GM18526 (cell line): ENCODE measurements around the gene HDGF.

Experiments
- POLR2A ChIP-seq: IDR thresholded peaks from 3 replicates; pipeline ENCODE4 v1.6.1; 2011; ENCODE audit not compliant: insufficient read length; ENCODE audit errors: extremely low read depth

HDGF gene

DNA sequence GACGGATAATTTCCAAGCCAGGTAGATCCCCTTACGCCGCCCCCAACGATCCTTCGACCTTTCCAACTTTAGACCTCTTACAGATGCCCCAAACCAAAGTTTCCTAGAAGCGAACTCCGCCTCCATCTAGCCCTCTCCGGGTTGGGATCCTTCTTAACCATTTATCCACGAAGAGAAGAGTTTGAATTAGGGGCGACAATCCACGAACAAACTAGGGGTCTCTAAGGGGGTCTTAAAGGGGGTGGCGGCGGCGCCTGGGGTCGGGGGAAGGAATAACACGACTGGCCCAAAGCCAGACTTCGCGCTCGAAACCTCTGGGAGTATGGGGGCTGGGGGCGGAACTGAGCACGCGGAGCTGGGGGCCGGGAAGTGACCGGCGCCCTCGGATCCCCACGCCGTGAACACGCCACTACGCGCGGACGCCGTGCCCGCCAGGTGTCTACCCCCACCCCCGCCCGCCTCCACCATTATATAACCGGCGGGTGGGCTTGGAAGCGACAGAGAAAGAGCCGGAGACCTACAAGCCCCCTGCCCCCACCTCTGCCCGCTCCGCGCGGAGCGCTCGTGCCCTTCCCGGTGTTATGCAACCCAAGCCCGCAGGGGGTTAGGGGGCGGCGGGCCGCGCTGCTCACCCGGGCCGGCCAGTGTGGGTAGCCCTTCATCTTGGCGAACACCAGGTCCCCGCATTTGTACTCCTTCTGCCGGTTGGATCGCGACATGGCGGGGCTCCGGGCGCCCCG is 594 bp downstream of the HDGF start:
- no peak for TF ChIP-seq POLR2A

DNA sequence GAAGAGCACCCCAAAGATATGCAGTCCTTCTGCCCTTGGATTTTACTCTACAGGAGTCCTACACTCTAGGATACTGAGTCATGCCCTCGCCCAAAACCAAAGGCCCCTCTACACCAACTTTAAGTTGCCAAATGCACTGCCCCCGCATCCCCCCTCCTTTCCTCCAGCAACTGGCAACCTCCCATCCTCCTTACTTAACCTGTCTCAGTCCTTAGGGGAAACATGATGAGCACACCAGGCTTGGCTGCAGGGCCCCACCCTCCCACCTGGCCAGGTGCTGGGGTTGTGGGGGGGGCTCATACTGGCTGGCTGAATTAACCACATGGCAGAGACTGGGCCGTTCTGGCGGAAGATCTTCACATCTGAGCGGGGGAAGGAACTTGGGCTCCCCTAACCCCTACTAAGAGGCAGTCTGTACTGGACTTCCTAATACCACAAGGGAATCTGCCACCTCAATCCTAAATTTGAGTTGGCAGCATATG is 1.2 kb downstream of the HDGF start:
- TF ChIP-seq POLR2A, result no peak

DNA sequence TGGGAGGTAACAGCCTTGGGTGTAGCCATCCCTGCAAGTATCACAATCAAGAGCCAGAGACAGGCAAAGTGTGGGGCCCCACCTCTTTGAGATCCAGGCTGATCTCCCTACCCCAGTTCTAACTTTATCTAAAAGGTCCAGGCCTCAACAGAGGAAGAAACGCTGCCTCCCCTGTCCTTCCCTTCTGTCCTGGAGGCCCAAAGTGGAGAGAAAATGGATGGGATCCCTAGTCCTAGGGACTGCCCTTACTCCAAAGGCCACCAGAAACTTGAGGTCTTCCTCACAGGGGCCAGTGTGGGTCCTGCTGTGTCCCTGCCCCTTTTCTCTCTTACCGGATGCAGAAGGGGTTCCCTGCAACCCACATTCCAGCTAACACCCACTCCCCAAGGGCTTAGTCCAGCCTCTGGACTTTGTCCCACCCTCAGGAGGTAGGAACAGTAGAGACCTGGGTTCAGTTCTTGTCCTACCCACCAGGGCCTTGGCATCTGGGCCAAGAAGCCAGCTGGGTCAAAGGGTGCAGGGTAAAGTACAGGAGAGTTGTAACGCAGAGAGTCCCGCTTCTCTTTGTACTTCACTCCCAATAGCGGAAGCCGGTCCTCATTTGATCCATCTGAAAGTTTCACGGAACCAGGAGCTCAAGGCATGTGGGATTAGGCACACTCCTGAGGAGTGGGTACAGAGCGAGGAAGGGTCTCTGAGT is 1.9 kb downstream of the HDGF start:
- TF ChIP-seq POLR2A, result peak; percentile 4

DNA sequence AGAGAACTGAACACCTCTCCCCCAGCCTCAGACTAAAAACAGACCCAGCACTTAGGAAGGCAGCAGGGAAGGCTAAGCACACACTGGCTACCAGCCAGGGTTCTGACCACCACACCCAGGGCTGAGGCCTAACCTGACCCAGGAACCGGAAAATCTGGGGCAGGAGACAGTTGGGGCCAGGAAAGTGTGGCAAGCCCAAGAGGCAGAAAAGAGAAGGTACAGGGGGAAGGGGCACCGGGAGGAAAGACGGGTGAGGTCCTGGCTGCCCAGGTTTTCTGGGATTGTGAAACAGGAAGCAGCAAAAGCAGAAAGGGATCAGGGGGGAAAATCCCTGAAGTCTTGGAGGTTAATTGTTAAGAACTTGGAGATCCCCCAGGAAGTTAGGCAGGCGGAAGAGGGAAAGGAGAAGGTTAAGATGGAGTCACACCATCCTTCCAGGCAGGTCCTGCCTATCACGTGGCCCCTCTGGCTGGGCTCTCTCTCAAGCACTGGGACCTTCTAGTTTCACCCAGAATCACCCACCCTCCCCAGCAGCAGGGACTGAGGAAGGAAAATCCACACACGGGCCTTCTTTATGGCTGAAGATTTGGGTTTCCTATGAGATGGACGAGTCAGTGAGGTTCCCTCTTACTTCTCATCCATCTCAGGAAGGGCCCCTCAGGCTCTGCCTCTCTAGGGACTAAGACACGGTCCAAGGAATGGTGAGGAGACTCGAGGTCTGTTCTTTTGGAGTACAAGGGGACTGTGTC is 2.6 kb downstream of the HDGF start:
- TF ChIP-seq POLR2A, result no peak

DNA sequence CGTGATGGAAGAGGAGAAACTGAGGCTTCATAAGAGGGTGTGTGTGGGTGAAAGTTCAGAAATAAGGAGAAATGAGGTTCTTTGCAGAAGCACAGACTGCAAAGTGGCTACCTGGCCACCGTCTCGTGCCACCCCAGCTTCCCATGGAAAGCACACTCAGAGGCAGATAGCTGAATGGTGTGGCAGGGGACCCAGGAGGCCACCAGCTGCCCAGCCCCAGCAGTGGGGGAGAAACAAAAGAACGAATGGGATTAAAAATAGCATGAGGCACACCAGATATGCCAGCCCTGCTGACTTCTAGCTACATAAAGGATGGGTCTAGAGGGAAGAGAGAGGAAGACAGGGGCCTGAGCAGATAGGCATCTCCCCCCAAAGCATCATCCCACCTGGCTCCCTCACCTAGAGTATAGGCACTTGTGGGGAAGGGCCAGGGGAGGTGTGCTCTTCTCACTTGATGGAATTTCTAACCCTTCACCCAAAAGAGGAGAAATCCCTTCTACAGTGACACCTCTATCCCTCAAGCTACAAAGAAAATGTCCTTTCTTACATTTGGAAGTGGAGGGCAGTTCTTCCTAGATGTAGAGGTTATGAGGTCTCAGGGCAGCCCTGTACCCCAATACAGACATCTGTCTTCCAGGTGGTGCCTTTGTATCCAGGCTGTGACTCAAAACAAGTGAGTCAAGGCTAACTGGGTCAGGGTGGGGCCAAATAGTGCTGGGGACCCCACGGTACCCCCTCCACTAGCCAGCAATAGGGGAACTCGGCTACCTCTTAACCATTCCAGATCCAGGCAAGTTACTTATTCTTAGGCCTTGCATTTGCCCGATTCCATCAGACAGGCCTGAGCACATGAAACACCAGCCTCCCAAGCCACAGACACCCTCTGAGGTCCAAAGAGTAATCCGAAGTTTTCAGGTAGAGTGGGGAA is 3.5 kb downstream of the HDGF start:
- no peak for TF ChIP-seq POLR2A

DNA sequence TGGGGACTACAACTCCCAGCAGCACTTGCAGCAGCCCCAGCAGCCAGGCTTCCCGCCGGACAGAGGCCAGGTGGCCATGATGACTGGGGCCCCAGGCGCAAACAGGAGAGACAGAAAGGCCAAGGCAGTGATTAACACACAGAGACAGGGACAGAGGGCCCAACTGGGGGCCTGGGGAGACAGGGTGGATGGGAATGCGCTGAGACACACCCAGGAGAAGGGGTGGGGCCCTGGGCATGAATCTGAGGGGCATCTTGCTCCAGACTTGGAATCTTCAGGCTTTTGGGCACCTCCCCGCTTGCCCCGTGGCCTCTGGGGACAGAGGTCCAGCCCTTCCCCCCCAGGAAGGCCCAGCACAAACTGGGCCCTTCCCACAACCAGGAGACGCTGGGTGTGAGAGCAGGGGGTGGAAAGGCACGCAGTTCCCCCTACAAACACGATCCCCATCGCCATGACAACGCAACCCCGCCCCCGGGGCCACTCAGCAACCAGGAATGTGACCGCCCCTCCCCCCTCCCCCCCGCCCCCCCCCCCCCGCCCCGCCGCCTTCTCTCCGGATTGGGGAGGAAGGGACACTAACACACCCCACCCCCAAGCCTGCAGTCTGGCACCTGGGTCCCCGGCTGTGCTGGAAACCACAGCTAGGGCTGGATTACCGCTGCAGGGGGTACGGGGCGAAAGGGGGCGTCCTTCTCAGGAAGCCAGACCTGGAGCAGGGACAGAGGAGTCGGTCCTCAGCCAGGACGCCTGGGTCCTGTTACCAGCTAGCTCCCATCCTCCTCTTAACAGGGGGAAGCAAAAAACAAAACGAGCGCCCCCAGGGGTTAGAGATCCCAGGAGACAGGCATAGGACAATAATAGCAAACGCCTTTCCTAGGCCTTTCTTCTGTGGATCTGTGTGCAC is 4.5 kb downstream of the HDGF start:
- no peak for TF ChIP-seq POLR2A

DNA sequence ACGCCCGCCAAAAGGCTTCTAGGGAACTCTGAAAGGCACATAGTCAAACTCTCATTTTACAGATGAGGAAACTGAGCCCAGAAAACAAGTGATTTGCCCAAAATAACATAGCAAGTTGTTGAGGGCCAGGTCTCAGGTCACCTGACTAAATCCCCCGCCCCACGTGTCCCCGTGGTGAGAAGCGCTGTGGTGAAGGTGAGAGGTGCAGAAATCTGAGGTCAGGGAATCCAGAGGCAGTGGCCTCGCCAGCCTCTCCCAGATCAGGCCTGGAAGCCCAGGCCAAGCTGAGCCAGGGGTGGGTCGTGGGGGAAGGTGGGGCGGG is 5.1 kb downstream of the HDGF start:
- no peak for TF ChIP-seq POLR2A

DNA sequence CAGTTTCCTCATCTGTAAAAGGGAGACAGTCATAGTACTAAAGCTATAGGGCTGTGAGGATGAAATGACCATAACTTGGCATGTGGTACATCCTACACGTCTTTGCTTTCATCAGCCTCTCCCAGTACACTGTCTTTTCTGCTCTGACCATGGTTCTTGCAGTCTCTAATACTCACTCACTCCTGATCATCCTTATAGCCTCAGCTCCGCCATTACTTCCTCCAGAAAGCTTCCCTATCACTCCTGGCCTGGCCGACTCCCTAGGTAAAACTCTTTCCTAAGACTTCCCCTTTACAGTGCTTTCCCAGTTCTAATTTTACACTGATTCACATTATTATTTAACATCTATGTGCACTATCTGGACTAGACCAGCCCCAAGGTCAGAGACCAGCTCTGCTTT is 5.6 kb downstream of the HDGF start:
- no peak for TF ChIP-seq POLR2A

DNA sequence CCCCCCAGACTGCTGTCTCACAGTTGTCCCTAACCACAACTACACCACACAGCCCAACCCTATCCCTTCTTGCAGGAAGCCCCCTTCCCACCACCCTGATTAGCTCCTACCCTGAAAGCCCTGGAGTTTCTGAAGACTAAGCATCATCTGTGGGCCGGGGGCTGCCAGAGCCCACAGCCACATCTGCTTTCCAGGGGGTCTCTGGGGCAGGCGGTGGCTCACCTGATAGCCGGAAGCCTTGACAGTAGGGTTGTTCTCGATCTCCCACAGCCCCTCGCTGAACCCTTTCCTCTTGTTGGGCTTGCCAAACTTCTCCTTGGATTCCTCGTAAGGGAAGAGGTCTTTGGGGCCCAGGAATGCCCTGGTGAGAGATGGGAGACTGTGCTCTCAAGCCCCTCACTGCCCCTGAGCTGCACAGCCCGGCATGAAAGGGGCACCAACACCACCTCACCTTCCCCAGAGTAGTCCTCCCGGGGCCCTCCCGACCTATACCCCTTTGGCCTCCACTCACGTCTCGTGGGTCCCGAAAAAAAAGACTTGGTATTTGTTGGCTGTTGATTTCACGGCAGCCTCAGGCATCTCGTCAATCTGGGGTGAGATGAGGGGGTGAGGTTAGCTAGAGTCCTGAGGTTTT is 6.6 kb downstream of the HDGF start:
- TF ChIP-seq POLR2A, result no peak

DNA sequence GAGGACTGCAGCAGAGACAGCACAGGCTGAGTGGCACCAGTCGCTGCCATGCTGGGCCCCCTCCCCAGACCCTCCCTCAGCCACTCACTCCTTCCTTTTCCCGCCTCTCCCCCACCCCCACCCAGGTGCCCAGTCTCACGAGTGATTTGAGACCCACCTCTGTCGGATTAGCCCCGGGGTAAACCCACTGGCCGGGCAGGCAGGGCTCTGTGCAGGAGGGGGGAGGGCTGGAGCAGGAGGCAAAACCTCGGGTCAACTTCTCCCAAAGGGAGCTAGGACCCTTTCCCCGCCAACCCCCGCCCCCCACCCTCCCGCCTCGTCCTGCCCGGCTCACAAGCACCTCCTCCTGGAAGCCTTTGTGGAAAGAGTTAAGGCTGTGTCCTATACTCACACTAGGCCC is 7.1 kb downstream of the HDGF start:
- no peak for TF ChIP-seq POLR2A

DNA sequence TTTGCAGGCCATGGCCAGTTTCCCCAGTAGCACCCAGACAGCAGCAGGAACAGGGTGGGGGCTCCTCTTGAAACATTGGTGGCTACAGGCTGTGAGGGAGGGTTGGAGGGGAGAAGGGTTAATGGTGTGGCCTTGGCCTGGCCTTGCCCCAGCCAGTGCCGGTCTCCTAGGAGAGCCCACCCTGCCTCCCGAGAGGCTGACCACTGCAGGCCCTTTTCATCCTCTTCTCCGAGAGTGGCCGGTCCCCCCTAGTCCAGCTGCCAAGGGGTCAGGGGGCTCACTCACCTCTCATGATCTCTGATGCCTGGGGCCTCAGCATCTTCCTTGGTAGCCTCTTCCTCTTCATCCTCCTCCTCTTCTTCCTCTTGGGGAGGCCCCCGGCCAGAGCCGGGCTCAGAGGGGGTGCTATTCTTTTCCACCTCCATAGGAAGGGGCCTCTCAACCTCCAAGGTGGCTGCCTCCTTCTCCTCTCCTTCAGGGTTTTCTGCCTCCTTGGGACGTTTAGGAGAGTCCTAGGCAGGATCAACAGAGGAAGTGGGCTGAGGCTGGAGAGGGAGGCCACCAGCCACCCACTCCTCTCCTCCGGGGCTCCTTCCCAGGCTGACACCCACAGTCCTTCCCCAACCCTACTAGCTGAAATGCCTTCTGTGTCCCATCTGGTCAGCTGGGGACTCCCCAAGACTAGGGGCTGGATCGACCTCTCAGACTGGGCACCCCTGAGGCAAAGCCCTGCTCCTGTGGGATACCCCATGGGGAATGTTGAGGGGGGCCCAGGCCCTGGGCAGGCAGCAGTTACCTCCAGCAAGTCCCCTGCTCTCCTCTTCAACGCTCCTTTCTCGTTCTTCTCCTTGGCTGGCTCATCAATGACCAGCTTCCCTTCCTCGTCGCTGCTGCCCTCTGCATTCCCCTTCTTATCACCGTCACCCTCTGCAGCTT is 7.8 kb downstream of the HDGF start:
- TF ChIP-seq POLR2A, result no peak

DNA sequence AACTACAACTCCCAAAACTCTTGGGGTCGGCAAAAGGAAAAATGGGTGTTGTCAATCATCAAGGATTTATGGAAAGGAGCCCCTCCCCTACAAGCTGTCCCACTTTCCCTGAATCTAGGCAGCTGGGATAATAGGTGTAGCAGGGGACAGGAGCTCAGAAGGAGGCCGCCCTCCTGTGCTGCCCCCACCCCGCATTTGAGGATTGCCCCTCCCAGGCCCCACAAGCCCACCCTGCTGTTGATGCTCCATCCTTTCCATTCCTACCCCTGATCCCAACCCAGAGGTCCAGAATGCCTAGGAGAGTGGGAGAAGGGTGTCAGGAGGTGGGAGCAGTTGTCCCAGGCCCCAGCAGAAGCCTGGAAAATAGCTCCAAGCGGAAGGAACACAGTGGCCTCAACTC is 8.7 kb downstream of the HDGF start:
- TF ChIP-seq POLR2A, result no peak

DNA sequence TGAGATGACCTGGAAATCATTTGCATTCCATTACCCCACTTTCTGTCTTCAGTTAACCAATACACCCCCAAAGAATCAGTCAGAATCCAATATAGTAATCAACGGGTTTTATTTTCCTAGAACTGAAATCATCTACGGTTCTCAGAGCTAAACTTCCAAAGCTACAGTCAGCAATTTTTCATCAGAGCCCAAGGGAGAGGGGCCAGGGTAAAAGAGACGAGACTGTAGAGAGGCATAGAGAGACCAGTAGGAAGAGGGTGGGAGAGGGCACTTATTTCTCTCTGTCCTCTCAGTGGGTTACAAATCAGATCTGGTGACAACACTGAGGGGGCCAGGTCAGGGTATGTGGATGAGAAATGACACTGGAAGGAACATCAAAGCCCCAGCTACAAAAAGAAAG is 9.5 kb downstream of the HDGF start:
- TF ChIP-seq POLR2A, result no peak
